MCF 10A (cell line): ENCODE data around the gene C2orf72. TPM values are rescaled to one million over a fixed set of nuclear protein-coding genes. Genes with fewer than 3 reads are reported as not detected.
A peak's percentile ranks its signal among the peaks of the same experiment; 100 is the strongest.
"Not testable (repeated sequence)": the region's sequence is repeated elsewhere in the genome, so short reads cannot be mapped to it uniquely, and the experiment has no call there.

Experiments used
- BruUV-seq: library from RNA; stranded (reverse); fragments of 400-500 nt; replicated peaks from 2 replicates; lab custom pipeline; 2021; lab: Mats Ljungman, UMichigan
- CTCF ChIA-PET: fragments of 300-600 bp; sonication (Branson Sonifier 250); formaldehyde crosslinking; extraction: SDS; loops from one replicate; lab custom pipeline; 2021; ENCODE audit warnings: antibody characterized with exemption, inconsistent platforms; lab: Yijun Ruan, JAX
- POLR2A ChIA-PET: fragments of 300-600, 350-650 bp; sonication (Branson Sonifier 250); formaldehyde crosslinking; extraction: SDS; loops from one replicate; lab custom pipeline; 2020; ENCODE audit warnings: antibody characterized with exemption, inconsistent platforms; lab: Yijun Ruan, JAX
- DNase-seq: peaks from one replicate; pipeline ENCODE4 v3.0.0-alpha.2; 2018; ENCODE audit not compliant: unreplicated experiment
- H3K27ac Mint-ChIP-seq: one replicate; pipeline ENCODE4 v1.8.0; 2022; ENCODE audit warnings: mild to moderate bottlenecking, low read depth, mixed read lengths; ENCODE audit not compliant: unreplicated experiment
- H3K27me3 Mint-ChIP-seq: one replicate; pipeline ENCODE4 v1.8.0; 2022; ENCODE audit warnings: mixed read lengths; ENCODE audit not compliant: insufficient read depth, unreplicated experiment
- H3K36me3 Mint-ChIP-seq: one replicate; pipeline ENCODE4 v1.8.0; 2022; ENCODE audit warnings: mild to moderate bottlenecking, moderate library complexity, mixed read lengths; ENCODE audit not compliant: insufficient read depth, unreplicated experiment
- H3K4me1 Mint-ChIP-seq: one replicate; pipeline ENCODE4 v1.8.0; 2022; ENCODE audit warnings: mixed read lengths; ENCODE audit not compliant: insufficient read depth, unreplicated experiment
- H3K4me3 Mint-ChIP-seq: one replicate; pipeline ENCODE4 v1.8.0; 2022; ENCODE audit warnings: mild to moderate bottlenecking, moderate library complexity, mixed read lengths; ENCODE audit not compliant: unreplicated experiment
- H3K9me3 Mint-ChIP-seq: one replicate; pipeline ENCODE4 v1.8.0; 2022; ENCODE audit warnings: mixed read lengths; ENCODE audit not compliant: unreplicated experiment
- intact Hi-C: fragments of 100-400 bp; cut with micrococcal nuclease; formaldehyde crosslinking; loops from 2 replicates; pipeline ENCODE4 v1.14.1; 2022
- total RNA-seq: library from RNA; stranded (reverse); gene quantifications from 2 replicates; pipeline ENCODE4 v1.2.3, GENCODE V29; 2022
- TF ChIP-seq, protein P1 (sequence below): fragments of 200-600 bp; IDR thresholded peaks from one replicate; pipeline ENCODE4 v1.8.0; 2022; ENCODE audit warnings: antibody characterized with exemption, mild to moderate bottlenecking; ENCODE audit not compliant: unreplicated experiment

Gene C2orf72
- total RNA-seq, 1 experiment from 2014 or later, result not detected

DNA sequence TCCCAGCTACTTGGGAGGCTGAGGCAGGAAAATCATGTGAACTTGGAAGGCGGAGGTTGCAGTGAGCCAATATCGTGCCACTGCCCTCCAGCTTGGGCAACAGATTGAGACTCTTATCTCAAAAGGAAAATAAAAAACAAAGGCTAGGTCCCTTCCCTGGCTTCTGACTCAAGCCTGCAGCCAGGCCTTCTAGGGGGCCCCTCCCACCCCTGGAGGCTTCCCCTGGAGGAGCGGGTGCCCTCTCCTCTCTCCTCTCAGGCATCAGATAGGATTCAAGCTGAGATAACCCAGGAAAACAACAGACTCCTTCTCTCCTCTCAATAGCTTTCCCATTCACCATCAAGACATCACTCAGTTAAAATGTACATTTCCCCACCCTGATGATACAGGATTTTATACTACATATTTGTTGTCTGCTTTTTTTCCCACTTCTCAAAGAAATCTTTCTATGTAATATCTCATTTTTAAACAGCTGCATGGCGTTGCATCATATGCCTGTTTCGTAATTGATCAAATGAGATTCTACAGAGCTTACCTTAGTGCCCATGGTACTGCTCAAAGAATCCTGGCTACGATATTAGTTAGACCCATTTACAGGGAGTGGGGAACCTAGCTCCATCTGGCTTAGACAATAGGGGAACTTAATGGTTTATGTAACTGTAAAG, 20.6 kb upstream of the C2orf72 start:
- TF ChIP-seq, protein P1, sequence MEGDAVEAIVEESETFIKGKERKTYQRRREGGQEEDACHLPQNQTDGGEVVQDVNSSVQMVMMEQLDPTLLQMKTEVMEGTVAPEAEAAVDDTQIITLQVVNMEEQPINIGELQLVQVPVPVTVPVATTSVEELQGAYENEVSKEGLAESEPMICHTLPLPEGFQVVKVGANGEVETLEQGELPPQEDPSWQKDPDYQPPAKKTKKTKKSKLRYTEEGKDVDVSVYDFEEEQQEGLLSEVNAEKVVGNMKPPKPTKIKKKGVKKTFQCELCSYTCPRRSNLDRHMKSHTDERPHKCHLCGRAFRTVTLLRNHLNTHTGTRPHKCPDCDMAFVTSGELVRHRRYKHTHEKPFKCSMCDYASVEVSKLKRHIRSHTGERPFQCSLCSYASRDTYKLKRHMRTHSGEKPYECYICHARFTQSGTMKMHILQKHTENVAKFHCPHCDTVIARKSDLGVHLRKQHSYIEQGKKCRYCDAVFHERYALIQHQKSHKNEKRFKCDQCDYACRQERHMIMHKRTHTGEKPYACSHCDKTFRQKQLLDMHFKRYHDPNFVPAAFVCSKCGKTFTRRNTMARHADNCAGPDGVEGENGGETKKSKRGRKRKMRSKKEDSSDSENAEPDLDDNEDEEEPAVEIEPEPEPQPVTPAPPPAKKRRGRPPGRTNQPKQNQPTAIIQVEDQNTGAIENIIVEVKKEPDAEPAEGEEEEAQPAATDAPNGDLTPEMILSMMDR, result no peak
- DNase-seq, result peak; percentile 37
- Mint-ChIP-seq H3K27me3 (peaks cover 19% of the 10 kb centered on the region), H3K4me3 (no peak overlapping the region), H3K9me3 (no peaks in the 10 kb centered on the region), H3K27ac (peak overlapping the region; percentile 25), H3K4me1 (peaks cover 14% of the 10 kb centered on the region), H3K36me3 (no peaks in the 10 kb centered on the region)
- BruUV-seq, result no TSS peak
- POLR2A ChIA-PET, result interaction anchor here (1.0 to 1.4 kb wide), 2 partner anchors 10 to 34 kb away, joined by 3 to 4 read pairs; no protein-coding TSS in a partner anchor
- CTCF ChIA-PET, result interaction anchor here (0.7 to 1.7 kb wide), 3 partner anchors 29 to 166 kb away, joined by 3 to 5 read pairs (median 4); no protein-coding TSS in a partner anchor
- intact Hi-C loops, result no loop called here

DNA sequence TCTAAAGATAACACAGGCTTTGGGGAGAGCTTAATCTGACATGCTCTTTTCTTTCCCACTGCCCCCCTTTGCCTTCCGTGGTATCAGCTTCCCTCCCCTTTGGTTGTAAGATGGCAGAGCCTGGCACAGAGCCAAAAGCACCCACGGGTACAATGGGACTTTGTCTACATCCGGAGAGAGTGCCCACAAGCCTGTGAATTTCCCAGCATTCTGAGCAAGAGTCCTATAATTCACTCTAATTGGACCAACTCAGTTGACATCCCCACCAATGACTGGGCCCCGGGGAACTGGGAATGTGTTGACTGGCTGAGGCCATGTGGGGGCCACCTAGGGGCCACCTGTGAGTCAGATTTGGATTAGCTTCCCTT, 20.1 kb upstream of the C2orf72 start:
- intact Hi-C loops, result no loop called here
- Mint-ChIP-seq H3K4me1 (peaks cover 14% of the 10 kb centered on the region), H3K36me3 (no peaks in the 10 kb centered on the region), H3K27me3 (peaks cover 14% of the 10 kb centered on the region), H3K9me3 (no peaks in the 10 kb centered on the region), H3K4me3 (no peak overlapping the region), H3K27ac (peak overlapping the region; percentile 25)
- POLR2A ChIA-PET, result interaction anchor here (1.0 kb wide), 1 partner anchor 34 kb away, joined by 3 read pairs; no protein-coding TSS in a partner anchor
- CTCF ChIA-PET, result interaction anchor here (0.8 to 1.7 kb wide), 2 partner anchors 30 to 167 kb away, joined by 4 to 5 read pairs; no protein-coding TSS in a partner anchor
- no peak for DNase-seq
- TF ChIP-seq, protein P1, result no peak
- no TSS peak for BruUV-seq

DNA sequence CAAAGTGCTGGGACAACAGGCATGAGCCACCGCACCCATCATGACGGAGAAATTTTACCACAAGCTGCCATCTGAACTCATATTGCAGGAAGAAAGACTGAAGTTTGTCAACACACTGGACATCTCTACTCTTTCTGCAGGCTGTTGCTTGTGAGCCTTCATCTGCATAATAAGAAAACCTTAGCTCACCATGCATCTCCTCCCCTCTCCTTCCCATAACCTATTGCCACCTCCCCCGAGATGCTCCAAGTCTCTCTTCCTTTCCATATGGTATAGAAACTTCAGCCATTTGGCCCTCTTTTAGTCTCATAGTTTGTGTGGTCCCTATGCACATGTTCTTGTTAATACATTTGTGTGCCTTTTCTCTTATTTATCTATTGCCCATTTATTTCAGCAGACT, 19.1 kb upstream of the C2orf72 start:
- Mint-ChIP-seq H3K9me3 (no peaks in the 10 kb centered on the region), H3K4me1 (peaks cover 10% of the 10 kb centered on the region), H3K27ac (no peak overlapping the region), H3K4me3 (no peak overlapping the region), H3K36me3 (no peaks in the 10 kb centered on the region), H3K27me3 (peaks cover 8% of the 10 kb centered on the region)
- CTCF ChIA-PET, result interaction anchor here (1.7 kb wide), 1 partner anchor 31 kb away, joined by 4 read pairs; no protein-coding TSS in a partner anchor
- no peak for DNase-seq
- no TSS peak for BruUV-seq
- POLR2A ChIA-PET, result no interaction called here
- intact Hi-C loops, result no loop called here
- TF ChIP-seq, protein P1, result no peak

DNA sequence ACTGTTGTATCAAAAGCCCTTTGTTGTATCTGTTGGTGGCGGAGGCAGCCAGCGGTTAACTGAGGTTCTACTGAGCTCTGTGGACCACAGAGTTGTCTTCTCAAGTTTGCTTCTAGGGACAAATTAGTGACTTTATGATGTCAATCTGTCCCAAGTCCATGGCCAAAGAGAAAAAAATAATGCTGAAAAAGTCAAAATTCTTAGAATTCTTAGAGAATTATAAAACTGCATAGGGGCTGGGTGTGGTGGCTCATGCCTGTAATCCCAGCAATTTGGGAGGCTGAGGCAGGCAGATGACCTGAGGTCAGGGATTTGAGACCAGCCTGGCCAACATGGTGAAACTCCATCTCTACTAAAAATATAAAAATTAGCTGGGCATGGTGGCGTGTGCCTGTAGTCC, 12.3 kb upstream of the C2orf72 start:
- H3K9me3 Mint-ChIP-seq, BruUV-seq, H3K36me3 Mint-ChIP-seq, H3K4me1 Mint-ChIP-seq, intact Hi-C loops, CTCF ChIA-PET, H3K4me3 Mint-ChIP-seq, DNase-seq, H3K27ac Mint-ChIP-seq: not testable (repeated sequence)
- peaks cover 11% of the 10 kb centered on the region for H3K27me3 Mint-ChIP-seq
- POLR2A ChIA-PET, result interaction anchor here (0.6 kb wide), 1 partner anchor 176 kb away, joined by 3 read pairs; no protein-coding TSS in a partner anchor
